Mesenchymal stem cell (in vitro differentiated cells and primary cell): ENCODE data around the gene FRY.

Source experiments
- DNase-seq: peaks from one replicate; pipeline ENCODE4 v3.0.0-alpha.2; 2013
- H2AFZ ChIP-seq: one replicate; pipeline ENCODE4 v1.6.1; 2013; ENCODE audit warnings: low read depth, mild to moderate bottlenecking, control low read depth, inconsistent platforms, low read length, moderate library complexity
- H2AK5ac ChIP-seq: 2 replicates; pipeline ENCODE4 v1.6.1; 2013; ENCODE audit warnings: low read length, moderate library complexity, mild to moderate bottlenecking, inconsistent platforms; ENCODE audit not compliant: severe bottlenecking
- H2BK120ac ChIP-seq: one replicate; pipeline ENCODE4 v1.6.1; 2013; ENCODE audit warnings: low read depth, mild to moderate bottlenecking, inconsistent platforms, low read length, moderate library complexity
- H2BK12ac ChIP-seq, 2 experiments: one replicate each; pipeline ENCODE4 v1.6.1; 2013; ENCODE audit warnings: inconsistent platforms in 2 of 2, low read length in 2 of 2, mild to moderate bottlenecking in 2 of 2, moderate library complexity in 2 of 2, control low read depth in 1 of 2
- H2BK15ac ChIP-seq: one replicate; pipeline ENCODE4 v1.6.1; 2013; ENCODE audit warnings: mild to moderate bottlenecking, low read depth, inconsistent platforms; ENCODE audit not compliant: poor library complexity, severe bottlenecking
- H2BK5ac ChIP-seq: 2 replicates; pipeline ENCODE4 v1.6.1; 2013; ENCODE audit warnings: low read depth, mild to moderate bottlenecking, low read length, control low read depth, inconsistent platforms; ENCODE audit not compliant: poor library complexity, severe bottlenecking
- H3K14ac ChIP-seq, 2 experiments: one replicate each; pipeline ENCODE4 v1.6.1; 2013; ENCODE audit warnings: inconsistent platforms in 2 of 2, low read length in 2 of 2, control low read depth in 1 of 2, mild to moderate bottlenecking in 1 of 2, moderate library complexity in 1 of 2
- H3K18ac ChIP-seq, 2 experiments: one replicate each; pipeline ENCODE4 v1.6.1; 2013; ENCODE audit warnings: inconsistent platforms in 2 of 2, low read length in 2 of 2, control low read depth in 1 of 2, low read depth in 1 of 2, mild to moderate bottlenecking in 1 of 2
- H3K23ac ChIP-seq, 2 experiments: one replicate each; pipeline ENCODE4 v1.6.1; 2013; ENCODE audit warnings: inconsistent platforms in 2 of 2, low read length in 2 of 2, mild to moderate bottlenecking in 2 of 2, moderate library complexity in 2 of 2, control low read depth in 1 of 2
- H3K27ac ChIP-seq: 2 replicates; pipeline ENCODE4 v1.5.1; 2013; ENCODE audit warnings: mild to moderate bottlenecking, moderate library complexity, low read length, control low read depth, inconsistent platforms; ENCODE audit not compliant: poor library complexity, severe bottlenecking
- H3K27me3 ChIP-seq, 2 experiments: 2 replicates each; pipeline versions ENCODE4 v1.6.1 to v1.7.0; 2013; ENCODE audit warnings: low read length in 2 of 2, mild to moderate bottlenecking in 2 of 2, moderate library complexity in 2 of 2, control low read depth in 1 of 2, inconsistent platforms in 1 of 2; ENCODE audit not compliant: control insufficient read depth in 1 of 2, insufficient read depth in 1 of 2
- H3K36me3 ChIP-seq, 2 experiments: 2 replicates each; pipeline versions ENCODE4 v1.6.1 to v1.7.0; 2013; ENCODE audit warnings: low read length in 2 of 2, control low read depth in 1 of 2, inconsistent platforms in 1 of 2, low read depth in 1 of 2, mild to moderate bottlenecking in 1 of 2; ENCODE audit not compliant: insufficient read depth in 2 of 2, control insufficient read depth in 1 of 2
- H3K4ac ChIP-seq, 2 experiments: one replicate each; pipeline ENCODE4 v1.6.1; 2013; ENCODE audit warnings: inconsistent platforms in 2 of 2, low read length in 2 of 2, mild to moderate bottlenecking in 2 of 2, moderate library complexity in 2 of 2, control low read depth in 1 of 2, low read depth in 1 of 2
- H3K4me1 ChIP-seq: 2 replicates; pipeline ENCODE4 v1.6.1; 2013; ENCODE audit warnings: low read depth, low read length, control low read depth; ENCODE audit not compliant: control insufficient read depth, insufficient read depth
- H3K4me2 ChIP-seq: 2 replicates; pipeline ENCODE4 v1.6.1; 2013; ENCODE audit warnings: low read length, mild to moderate bottlenecking, inconsistent platforms; ENCODE audit not compliant: poor library complexity, severe bottlenecking
- H3K4me3 ChIP-seq, 2 experiments: 2 replicates each; pipeline versions ENCODE4 v1.5.1 to v1.7.0; 2013; ENCODE audit warnings: low read length in 2 of 2, mild to moderate bottlenecking in 2 of 2, control low read depth in 1 of 2, low read depth in 1 of 2; ENCODE audit not compliant: insufficient read depth in 1 of 2
- H3K79me1 ChIP-seq: replicated peaks from 2 replicates; pipeline ENCODE4 v1.6.1; 2013; ENCODE audit warnings: mild to moderate bottlenecking, control low read depth, low read length, inconsistent platforms; ENCODE audit not compliant: poor library complexity, severe bottlenecking
- H3K9ac ChIP-seq: 2 replicates; pipeline ENCODE4 v1.7.0; 2013; ENCODE audit warnings: mild to moderate bottlenecking, low read length, moderate library complexity
- H3K9me3 ChIP-seq: 2 replicates; pipeline ENCODE4 v1.7.0; 2013; ENCODE audit warnings: mild to moderate bottlenecking, low read length; ENCODE audit not compliant: control insufficient read depth
- H4K8ac ChIP-seq: one replicate; pipeline ENCODE4 v1.6.1; 2013; ENCODE audit warnings: inconsistent platforms, mild to moderate bottlenecking, low read length, moderate library complexity
- H4K91ac ChIP-seq: one replicate; pipeline ENCODE4 v1.6.1; 2013; ENCODE audit warnings: mild to moderate bottlenecking, low read length, inconsistent platforms
- WGBS: methylation state at CpG from one replicate; pipeline ENCODE4 v1.1.7; 2013; ENCODE audit warnings: mixed read lengths; 5-methylcytosine and 5-hydroxymethylcytosine counted together

Gene FRY

DNA sequence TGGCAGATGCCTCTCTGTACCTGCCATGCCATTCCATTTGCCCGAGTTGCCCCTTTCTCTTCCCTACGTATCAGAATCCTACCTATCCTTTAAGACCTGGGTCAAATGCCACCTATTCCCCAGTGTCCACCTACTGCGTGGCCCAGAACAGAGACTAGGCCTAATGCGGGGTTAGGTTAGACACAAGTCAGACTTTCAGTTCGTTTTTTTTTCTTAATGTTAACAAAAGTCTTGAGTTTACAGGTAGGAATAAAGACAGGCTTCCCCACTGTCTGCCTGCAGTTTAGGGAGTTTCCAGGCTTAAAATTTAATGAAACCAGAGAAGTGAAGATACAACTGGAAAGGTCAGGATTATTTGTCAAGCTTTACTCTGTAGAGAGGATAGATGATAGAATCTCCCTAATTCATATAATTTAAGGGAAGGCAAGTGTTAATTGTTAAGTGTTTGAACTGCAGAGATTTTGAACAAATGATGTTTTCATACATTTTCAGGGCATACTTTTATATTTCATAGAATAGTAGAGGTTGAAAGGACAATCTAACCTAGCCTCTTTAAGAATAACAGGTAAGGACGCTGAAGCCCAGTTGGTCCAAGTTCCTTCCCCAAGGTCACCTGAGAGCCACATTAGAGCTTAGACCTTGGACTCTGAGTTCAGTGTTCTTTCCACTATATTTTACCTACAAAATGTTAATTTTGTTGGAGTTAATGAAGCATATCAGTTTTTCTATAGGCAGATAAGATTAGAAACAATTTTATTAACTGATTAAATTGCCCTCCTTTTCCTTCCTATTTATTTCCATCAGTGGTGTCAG is 35.8 kb downstream of the FRY start:
- no peaks in the 10 kb centered on the region for H3K4me1 ChIP-seq
- H3K4me3 ChIP-seq, result no peak overlapping the region
- no peak overlapping the region for H3K14ac ChIP-seq
- no peaks in the 10 kb centered on the region for H3K79me1 ChIP-seq
- H2BK12ac ChIP-seq, result no peak overlapping the region
- no peak overlapping the region for H3K23ac ChIP-seq
- no peaks in the 10 kb centered on the region for H3K36me3 ChIP-seq
- no peak for DNase-seq
- no peak overlapping the region for H2BK120ac ChIP-seq
- WGBS, result 95% methylated on average over 6 of the region's 6 CpGs
- H3K9me3 ChIP-seq, result no peaks in the 10 kb centered on the region
- H3K18ac ChIP-seq, result no peak overlapping the region
- no peak overlapping the region for H2AFZ ChIP-seq
- no peak overlapping the region for H2BK5ac ChIP-seq
- no peak overlapping the region for H4K8ac ChIP-seq
- no peak overlapping the region for H3K4me2 ChIP-seq
- H3K27ac ChIP-seq, result no peak overlapping the region
- no peak overlapping the region for H4K91ac ChIP-seq
- H3K4ac ChIP-seq, result no peak overlapping the region
- H2BK15ac ChIP-seq, result no peak overlapping the region
- H3K27me3 ChIP-seq, result no peaks in the 10 kb centered on the region
- no peak overlapping the region for H2AK5ac ChIP-seq
- H3K9ac ChIP-seq, result no peak overlapping the region

GRCh38 chr13:32068255-32068654 is 36.7 kb downstream of the FRY start:
- Histone ChIP-seq H3K9ac (no peak overlapping the region), H3K4me1 (no peaks in the 10 kb centered on the region), H3K9me3 (no peaks in the 10 kb centered on the region), H2BK120ac (no peak overlapping the region), H3K27me3 (no peaks in the 10 kb centered on the region), H2BK12ac (no peak overlapping the region), H2AK5ac (no peak overlapping the region), H2AFZ (no peak overlapping the region), H3K4ac (no peak overlapping the region), H2BK15ac (no peak overlapping the region), H3K27ac (no peak overlapping the region), H4K91ac (no peak overlapping the region), H3K4me2 (no peak overlapping the region), H3K79me1 (no peaks in the 10 kb centered on the region), H2BK5ac (no peak overlapping the region), H3K18ac (no peak overlapping the region), H3K14ac (no peak overlapping the region), H3K4me3 (no peak overlapping the region), H3K23ac (no peak overlapping the region), H4K8ac (no peak overlapping the region), H3K36me3 (no peaks in the 10 kb centered on the region)
- WGBS, result 95% methylated on average over 5 of the region's 5 CpGs
- DNase-seq, result no peak

DNA sequence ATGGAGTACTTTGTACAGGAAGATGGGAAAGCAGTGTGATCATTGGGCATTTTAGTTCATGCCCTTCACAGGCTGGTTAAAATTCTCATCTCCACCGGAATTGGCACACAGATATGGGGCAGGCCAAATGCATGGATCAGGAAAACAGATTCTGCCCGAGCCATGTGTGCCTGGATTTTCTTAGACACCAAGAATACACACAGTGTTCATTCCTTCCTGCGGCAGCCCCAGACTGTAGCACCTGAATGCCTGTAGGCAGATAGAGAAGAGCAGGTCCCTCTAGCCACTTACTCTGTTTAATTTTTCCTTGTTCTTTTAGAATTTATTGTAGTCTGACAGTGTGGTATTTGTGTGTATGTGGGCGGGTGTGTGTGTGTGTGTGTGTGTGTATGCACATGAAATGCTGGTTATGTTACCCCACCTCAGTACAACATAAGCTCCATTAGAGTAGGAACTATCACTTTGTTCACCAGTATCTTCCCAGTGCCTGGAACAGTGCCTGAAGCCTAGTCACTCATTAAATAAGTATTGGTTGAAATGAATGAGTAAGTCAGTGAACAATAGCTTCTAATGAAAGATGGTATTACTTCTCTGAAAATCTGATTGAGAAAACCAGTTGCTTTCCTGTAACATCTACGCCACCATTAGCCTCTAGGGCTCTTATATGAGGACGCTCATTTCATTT is 41.7 kb downstream of the FRY start:
- Histone ChIP-seq H3K14ac (no peak overlapping the region), H3K4ac (no peak overlapping the region), H3K4me3 (no peak overlapping the region), H2AFZ (no peak overlapping the region), H3K18ac (no peak overlapping the region), H3K9me3 (no peaks in the 10 kb centered on the region), H3K4me1 (peaks cover 1% of the 10 kb centered on the region), H2BK12ac (no peak overlapping the region), H4K8ac (no peak overlapping the region), H3K27me3 (no peaks in the 10 kb centered on the region), H2AK5ac (no peak overlapping the region), H2BK5ac (no peak overlapping the region), H3K36me3 (no peaks in the 10 kb centered on the region), H2BK120ac (no peak overlapping the region), H3K79me1 (no peaks in the 10 kb centered on the region), H3K9ac (no peak overlapping the region), H3K27ac (no peak overlapping the region), H2BK15ac (no peak overlapping the region), H3K23ac (no peak overlapping the region), H3K4me2 (no peak overlapping the region), H4K91ac (no peak overlapping the region)
- DNase-seq, result no peak
- 92% methylated on average over 5 of the region's 6 CpGs for WGBS

DNA sequence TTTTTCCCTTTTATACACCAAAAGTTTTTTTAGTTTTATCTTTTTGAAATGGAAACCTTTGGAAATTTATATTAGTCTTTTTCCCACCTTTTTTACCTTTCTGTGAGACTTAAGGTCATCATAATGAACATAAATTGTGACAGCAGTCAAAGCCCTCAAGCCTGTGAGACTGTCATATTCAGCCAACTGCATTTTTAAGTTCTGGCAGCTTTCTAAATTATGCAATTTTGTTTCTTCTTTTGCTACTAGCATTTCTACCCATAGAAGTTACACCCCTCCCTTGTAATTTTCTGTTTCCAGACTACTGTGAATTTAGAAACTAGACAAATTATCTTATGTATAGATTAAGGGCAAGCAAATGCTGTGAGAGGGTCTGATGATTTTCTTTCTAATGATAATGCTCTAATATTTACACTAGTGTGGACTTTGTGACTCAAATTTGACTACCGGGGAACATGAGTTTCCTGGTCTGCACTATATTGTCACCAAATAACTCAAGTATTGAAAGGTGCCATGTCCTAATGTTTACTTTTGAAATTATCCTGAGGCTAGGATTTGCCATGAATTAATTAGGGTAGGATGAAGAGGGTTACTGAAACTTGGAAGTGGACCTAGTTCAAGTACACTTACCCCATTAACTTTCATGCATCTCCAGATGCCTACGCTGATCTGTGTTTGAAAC is 43.7 kb downstream of the FRY start:
- no peaks in the 10 kb centered on the region for H3K79me1 ChIP-seq
- H3K9me3 ChIP-seq, result no peaks in the 10 kb centered on the region
- 100% methylated on average over 2 of the region's 2 CpGs for whole genome bisulfite sequencing
- no peak overlapping the region for H2BK15ac ChIP-seq
- H3K27me3 ChIP-seq, result no peaks in the 10 kb centered on the region
- DNase-seq, result no peak
- H2BK12ac ChIP-seq, result no peak overlapping the region
- no peak overlapping the region for H3K23ac ChIP-seq
- H3K4me1 ChIP-seq, result peaks cover 1% of the 10 kb centered on the region
- H3K9ac ChIP-seq, result no peak overlapping the region
- no peak overlapping the region for H3K27ac ChIP-seq
- H2BK5ac ChIP-seq, result no peak overlapping the region
- H4K91ac ChIP-seq, result no peak overlapping the region
- H3K36me3 ChIP-seq, result no peaks in the 10 kb centered on the region
- H4K8ac ChIP-seq, result no peak overlapping the region
- no peak overlapping the region for H3K4me2 ChIP-seq
- H3K18ac ChIP-seq, result no peak overlapping the region
- H2BK120ac ChIP-seq, result no peak overlapping the region
- H3K4ac ChIP-seq, result no peak overlapping the region
- H3K14ac ChIP-seq, result no peak overlapping the region
- no peak overlapping the region for H2AK5ac ChIP-seq
- H3K4me3 ChIP-seq, result no peak overlapping the region
- H2AFZ ChIP-seq, result no peak overlapping the region
